ENCODE results near the gene ADAMTS2. TPM values are rescaled to one million over a fixed set of nuclear protein-coding genes. Genes with fewer than 3 reads are reported as not detected.

ADAMTS2 gene
- total and polyA plus RNA-seq, 2 of the 8 experiments (the other 6 are each of a cell fraction or from before 2014, with no cell fraction given) = 6.6 to 7.3 TPM

DNA sequence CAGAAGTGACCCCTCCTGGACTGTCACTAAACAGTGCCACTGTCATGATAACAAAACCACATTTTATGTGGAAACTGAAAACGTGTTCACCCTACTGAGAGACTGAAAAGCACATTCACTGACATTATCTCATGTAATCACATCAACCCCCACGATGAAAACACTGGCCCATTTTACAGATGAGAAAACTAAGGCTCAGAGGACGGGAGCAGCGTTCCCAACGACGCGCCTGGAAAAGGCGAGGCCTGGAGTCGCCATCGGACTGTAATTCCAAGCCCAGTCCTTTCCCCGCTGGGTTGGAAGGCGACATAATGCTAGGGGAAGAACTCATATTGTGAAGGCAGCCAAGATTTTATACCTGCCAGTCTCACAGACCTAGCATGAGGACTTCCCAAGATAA, 140.0 kb downstream of the ADAMTS2 start:
- no peak overlapping the region for H2BK5ac ChIP-seq (ENCODE audit: low read depth, low read length)
- no peaks in the 10 kb centered on the region for H3K23me2 ChIP-seq (ENCODE audit: low read depth, low read length)
- ChIA-PET POLR2A (ENCODE audit: partially characterized antibody) (interaction anchor here (1.2 kb wide), 1 partner anchor 11 kb away, joined by 3 read pairs; no protein-coding TSS in a partner anchor), CTCF (ENCODE audit: partially characterized antibody) (no interaction called here)
- no peak overlapping the region for H2BK12ac ChIP-seq (ENCODE audit: low read depth, low read length)
- H4K8ac ChIP-seq (ENCODE audit: extremely low read depth, insufficient read depth, low read length) = no peak overlapping the region; the same call in 1 of the 2 replicates
- no peak overlapping the region for H2AK5ac ChIP-seq (ENCODE audit: low read depth, low read length)
- 82% methylated on average over 12 of the region's 12 CpGs; no CpG with 5 or more reads in 1 of the 2 experiments for WGBS, 2 experiments (ENCODE audit: extremely low coverage in 1 of 2, insufficient coverage in 1 of 2, insufficient read length in 1 of 2, insufficient replicate concordance in 2 of 2, low coverage in 1 of 2, low lambda C conversion rate in 2 of 2, missing lambda C conversion rate in 1 of 2)
- H4K20me1 ChIP-seq (replicated peaks in 1 of 2; ENCODE audit: control insufficient read depth in 1 of 2, insufficient read depth in 2 of 2, low read length in 2 of 2) = peaks cover 0 to 1% of the 10 kb centered on the region in 2 experiments
- H3K27me3 ChIP-seq (replicated peaks in 1 of 4; ENCODE audit: control insufficient read depth in 3 of 4, extremely low read depth in 1 of 4, insufficient read depth in 3 of 4, low read length in 3 of 4) = no peaks in the 10 kb centered on the region
- no peak overlapping the region for H3K56ac ChIP-seq (replicated peaks; ENCODE audit: insufficient read length, low read depth, low read length)
- H3K4me1 ChIP-seq (replicated peaks in 1 of 4; ENCODE audit: control insufficient read depth in 3 of 4, insufficient read depth in 4 of 4, low read length in 3 of 4) = peaks cover 0 to 2% (median 0%) of the 10 kb centered on the region in 4 experiments; a peak in 1 of 7 replicates
- no peak overlapping the region for H2BK15ac ChIP-seq (ENCODE audit: low read length)
- no peak overlapping the region for H3K4me3 ChIP-seq (ENCODE audit: extremely low read depth in 1 of 4, insufficient read depth in 2 of 4, low read depth in 3 of 4, low read length in 4 of 4)
- H3K79me1 ChIP-seq (ENCODE audit: low read depth, low read length) = no peaks in the 10 kb centered on the region
- H3K9me3 ChIP-seq (ENCODE audit: insufficient read depth in 2 of 2, low read depth in 1 of 2, low read length in 1 of 2) = no peaks in the 10 kb centered on the region
- no peak overlapping the region for H2AFZ ChIP-seq (ENCODE audit: low read length)
- no peak for FAIRE-seq
- no peak overlapping the region for H3K4ac ChIP-seq (replicated peaks; ENCODE audit: insufficient read length, low read depth, low read length)
- no peak overlapping the region for H4K91ac ChIP-seq (replicated peaks; ENCODE audit: insufficient read length, low read length)
- no peak overlapping the region for H3K14ac ChIP-seq (ENCODE audit: insufficient read length)
- no peak overlapping the region for H3K9ac ChIP-seq (replicated peaks in 1 of 4; ENCODE audit: extremely low read depth in 1 of 4, low read depth in 3 of 4, low read length in 3 of 4)
- H2BK120ac ChIP-seq (replicated peaks; ENCODE audit: low read depth, low read length) = no peak overlapping the region
- no peak overlapping the region for H3K23ac ChIP-seq (ENCODE audit: insufficient read length)
- no peaks in the 10 kb centered on the region for H3K36me3 ChIP-seq (ENCODE audit: control insufficient read depth in 2 of 4, insufficient read depth in 4 of 4, low read length in 3 of 4)
- H3K18ac ChIP-seq (ENCODE audit: extremely low read depth, low read length) = no peak overlapping the region
- H3K27ac ChIP-seq (ENCODE audit: low read depth, low read length) = no peak overlapping the region
- H2BK20ac ChIP-seq (ENCODE audit: low read length) = no peak overlapping the region
- H3K4me2 ChIP-seq (ENCODE audit: insufficient read depth in 1 of 2, low read depth in 2 of 2, low read length in 2 of 2) = no peak overlapping the region
- DNase-seq (ENCODE audit: low read depth in 1 of 2, low spot score in 2 of 2) = no peak
- no peak overlapping the region for H4K5ac ChIP-seq (ENCODE audit: insufficient read length, low read depth, low read length)
- H3K79me2 ChIP-seq (ENCODE audit: control insufficient read depth in 1 of 2, insufficient read depth in 2 of 2, low read length in 2 of 2) = no peaks in the 10 kb centered on the region
- TF ChIP-seq KDM5A (IDR thresholded peaks at IDR 0.05; ENCODE audit: low read length) = no peak
- no peak for TF ChIP-seq NRF1 (IDR thresholded peaks at IDR 0.05; ENCODE audit: low read depth, low read length)
- no peak for TF ChIP-seq BCL11A (IDR thresholded peaks at IDR 0.05; ENCODE audit: low read depth in 2 of 2, low read length in 2 of 2)
- no peak for TF ChIP-seq EGR1 (IDR thresholded peaks at IDR 0.05; ENCODE audit: borderline replicate concordance, low read depth, low read length)
